Measurements from ENCODE around the gene IRS2.

- TF ChIP-seq CTCF (IDR thresholded peaks at IDR 0.05; ENCODE audit: extremely low read depth in 1 of 2, insufficient read depth in 1 of 2, low read depth in 1 of 2, low read length in 2 of 2) (no peak), MYC (IDR thresholded peaks at IDR 0.05; ENCODE audit: low read depth, low read length) (no peak), MAX (IDR thresholded peaks at IDR 0.05; ENCODE audit: insufficient read depth, insufficient read length) (no peak), FOS (IDR thresholded peaks at IDR 0.05; ENCODE audit: borderline replicate concordance, insufficient read depth, low read length) (no peak), EZH2 (IDR thresholded peaks at IDR 0.05; ENCODE audit: borderline replicate concordance, low read depth, low read length, severe bottlenecking) (no peak), POLR2A (IDR thresholded peaks at IDR 0.05; ENCODE audit: low read depth, low read length) (no peak), POLR2AphosphoS5 (IDR thresholded peaks at IDR 0.05; ENCODE audit: insufficient read depth, low read depth, low read length) (no peak), GATA2 (IDR thresholded peaks at IDR 0.05; ENCODE audit: insufficient read depth, insufficient read length, low read depth, low read length) (no peak)
Observed at GRCh38 chr13:109803825-109804224, 17.4 kb upstream of the IRS2 start.
